Activated naive CD8-positive, alpha-beta T cell treated with anti-CD3 and anti-CD28 coated beads for 36 hours (primary cell): Measurements from ENCODE around the gene PIGO. TPM values are rescaled to one million over a fixed set of nuclear protein-coding genes. Genes with fewer than 3 reads are reported as not detected.
A peak's percentile ranks its signal among the peaks of the same experiment; 100 is the strongest.

Experiments used
- DNase-seq: peaks from one replicate; pipeline ENCODE4 v3.0.0; 2021
- H3K27ac Mint-ChIP-seq: one replicate; pipeline ENCODE4 v1.8.0; 2022; ENCODE audit warnings: mild to moderate bottlenecking, moderate library complexity, mixed read lengths
- H3K27me3 Mint-ChIP-seq: one replicate; pipeline ENCODE4 v1.8.0; 2022; ENCODE audit warnings: mild to moderate bottlenecking, mixed read lengths
- H3K36me3 Mint-ChIP-seq: one replicate; pipeline ENCODE4 v1.8.0; 2021; ENCODE audit warnings: mild to moderate bottlenecking, mixed read lengths
- H3K4me1 Mint-ChIP-seq: one replicate; pipeline ENCODE4 v1.8.0; 2021; ENCODE audit warnings: mixed read lengths
- H3K4me3 Mint-ChIP-seq: one replicate; pipeline ENCODE4 v1.8.0; 2022; ENCODE audit warnings: mild to moderate bottlenecking, moderate library complexity, mixed read lengths
- H3K9me3 Mint-ChIP-seq: one replicate; pipeline ENCODE4 v1.8.0; 2022; ENCODE audit warnings: mixed read lengths
- total RNA-seq, 2 experiments: library from RNA; stranded (reverse); gene quantifications; one replicate each; pipeline ENCODE4 v1.2.3, GENCODE V29; 2021

The PIGO gene
- total RNA-seq, 2 experiments from 2014 or later = 24.3 to 25.4 TPM

DNA sequence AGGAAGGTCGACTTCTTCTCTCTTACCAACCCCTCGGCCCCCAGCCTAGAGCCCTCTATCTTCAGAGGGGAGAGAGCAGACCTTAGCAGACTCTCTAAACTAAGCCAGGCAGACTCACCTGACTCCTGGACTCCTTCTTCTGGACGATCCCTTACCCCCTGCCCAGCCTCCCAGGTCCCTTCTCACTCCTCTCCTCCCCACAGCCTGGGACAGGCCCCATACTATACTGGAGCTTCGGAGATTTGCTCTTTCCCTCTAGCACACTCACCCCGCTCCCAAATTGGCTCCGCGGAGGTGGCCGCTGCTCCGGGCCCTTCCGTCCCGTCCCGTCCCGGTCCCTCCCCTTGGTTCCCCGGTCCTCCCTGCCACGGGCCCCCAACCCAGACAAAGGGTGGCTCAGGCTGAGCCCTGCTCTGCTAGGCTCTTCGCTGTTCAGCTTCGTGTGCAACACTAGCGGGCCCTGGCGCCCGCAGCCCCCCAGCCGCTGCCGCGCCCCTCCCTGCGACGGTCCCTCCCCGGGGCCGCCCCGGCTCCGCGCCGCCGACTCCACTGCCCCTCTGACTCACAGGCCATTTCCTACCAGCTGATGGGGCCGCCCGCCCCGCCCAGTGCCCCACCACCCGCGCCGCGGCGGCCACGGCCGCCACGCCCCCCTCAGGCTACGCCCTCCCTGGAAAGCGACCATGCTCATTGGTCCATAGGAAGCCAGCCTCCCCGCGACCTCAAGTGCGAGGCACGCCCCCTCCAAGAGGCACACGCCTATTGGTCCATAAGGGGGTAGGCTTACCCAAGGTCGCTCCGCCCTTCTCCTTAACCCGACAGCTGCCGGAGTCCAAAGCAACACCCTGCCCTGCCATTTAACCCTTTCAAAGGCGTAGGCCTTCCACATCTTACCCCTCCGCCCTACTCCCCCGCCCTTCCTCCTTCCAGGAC, 14.9 kb upstream of the PIGO start:
- Mint-ChIP-seq H3K4me3 (peak overlapping the region; percentile 66), H3K9me3 (peaks cover 2% of the 10 kb centered on the region), H3K4me1 (peaks cover 38% of the 10 kb centered on the region)

DNA sequence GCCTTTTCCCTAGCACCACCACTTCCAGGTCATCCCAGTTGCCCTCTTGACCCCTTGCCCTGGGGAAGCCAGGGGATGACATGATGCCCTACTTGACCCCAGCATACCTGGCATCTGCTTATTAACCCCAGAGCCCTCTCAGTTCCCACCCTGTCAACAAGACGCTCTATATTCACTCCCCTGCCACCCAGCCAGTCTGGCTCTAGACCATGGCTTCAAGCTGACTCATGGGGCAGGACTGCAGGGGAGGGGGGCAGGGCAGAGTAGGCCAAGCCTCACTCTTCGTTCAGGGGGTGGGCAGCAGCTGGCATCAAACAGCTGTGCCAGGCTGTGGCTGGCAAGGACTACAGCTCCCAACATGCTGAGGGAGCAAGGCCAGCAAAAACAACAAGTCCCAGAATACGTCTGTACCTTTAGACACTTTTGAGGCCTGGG, 14.0 kb upstream of the PIGO start:
- no peak for DNase-seq
- Mint-ChIP-seq H3K27me3 (no peaks in the 10 kb centered on the region), H3K36me3 (no peaks in the 10 kb centered on the region), H3K9me3 (peaks cover 2% of the 10 kb centered on the region), H3K4me1 (peaks cover 35% of the 10 kb centered on the region), H3K27ac (no peak overlapping the region), H3K4me3 (no peak overlapping the region)

More for the DNA sequence above, 14.9 kb upstream of the PIGO start:
- no peaks in the 10 kb centered on the region for H3K27me3 Mint-ChIP-seq
- H3K27ac Mint-ChIP-seq = peak overlapping the region; percentile 67
- DNase-seq = peak; percentile 94
- H3K36me3 Mint-ChIP-seq = no peaks in the 10 kb centered on the region

DNA sequence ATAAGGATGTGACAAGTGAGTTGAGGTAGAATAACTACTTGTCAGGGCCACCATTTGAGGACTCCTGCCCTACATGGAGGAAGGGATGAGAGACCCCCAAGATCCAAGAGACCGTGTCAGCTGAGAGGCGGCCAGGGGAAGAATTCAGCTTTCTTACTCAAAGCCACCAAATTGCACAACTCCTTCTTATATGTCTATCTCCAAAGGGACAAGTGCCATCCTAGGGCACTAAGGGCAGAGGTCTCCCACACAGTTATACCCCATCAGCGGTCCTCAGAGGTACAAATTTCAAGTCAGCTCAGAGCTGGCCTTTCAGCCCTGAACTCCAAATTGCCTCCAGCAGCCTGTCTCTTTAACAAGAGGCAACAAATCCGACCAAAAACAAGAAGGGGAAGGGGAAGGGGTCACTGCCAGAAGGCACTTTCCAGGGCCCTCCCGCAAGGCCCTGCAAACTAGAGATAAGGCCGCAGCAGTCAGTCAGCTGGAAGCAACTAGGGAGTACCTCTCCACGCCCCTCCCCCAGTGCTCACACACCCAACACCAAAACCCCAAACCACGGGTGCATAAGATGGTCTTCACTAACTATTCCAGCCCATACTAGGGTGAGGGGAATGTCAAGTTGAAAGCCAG, 12.7 kb upstream of the PIGO start:
- H3K27me3 Mint-ChIP-seq = no peaks in the 10 kb centered on the region
- no peak overlapping the region for H3K4me3 Mint-ChIP-seq
- peaks cover 2% of the 10 kb centered on the region for H3K9me3 Mint-ChIP-seq
- no peak for DNase-seq
- H3K36me3 Mint-ChIP-seq = no peaks in the 10 kb centered on the region
- H3K27ac Mint-ChIP-seq = no peak overlapping the region
- H3K4me1 Mint-ChIP-seq = peaks cover 23% of the 10 kb centered on the region

DNA sequence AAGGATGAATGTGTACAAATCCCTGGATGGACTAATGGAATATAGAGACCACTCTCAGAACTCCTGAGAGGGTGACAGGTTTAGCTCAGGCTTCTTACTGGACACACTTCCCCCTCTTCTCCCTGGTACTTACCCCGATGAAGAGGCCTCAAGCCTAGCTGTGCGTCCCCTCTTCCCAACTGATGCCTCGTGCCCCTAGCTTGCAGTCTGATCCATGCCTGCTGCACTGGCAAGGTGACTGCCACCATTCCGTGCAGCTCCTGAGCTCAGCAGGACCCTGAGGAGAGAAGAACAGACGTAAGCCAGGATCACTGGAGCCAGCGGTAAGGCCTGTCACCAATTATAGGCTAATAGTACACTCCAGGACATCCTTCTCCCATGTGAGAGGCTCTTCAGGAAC, 12.1 kb upstream of the PIGO start:
- Mint-ChIP-seq H3K27ac (no peak overlapping the region), H3K27me3 (no peaks in the 10 kb centered on the region)
- DNase-seq = no peak

DNA sequence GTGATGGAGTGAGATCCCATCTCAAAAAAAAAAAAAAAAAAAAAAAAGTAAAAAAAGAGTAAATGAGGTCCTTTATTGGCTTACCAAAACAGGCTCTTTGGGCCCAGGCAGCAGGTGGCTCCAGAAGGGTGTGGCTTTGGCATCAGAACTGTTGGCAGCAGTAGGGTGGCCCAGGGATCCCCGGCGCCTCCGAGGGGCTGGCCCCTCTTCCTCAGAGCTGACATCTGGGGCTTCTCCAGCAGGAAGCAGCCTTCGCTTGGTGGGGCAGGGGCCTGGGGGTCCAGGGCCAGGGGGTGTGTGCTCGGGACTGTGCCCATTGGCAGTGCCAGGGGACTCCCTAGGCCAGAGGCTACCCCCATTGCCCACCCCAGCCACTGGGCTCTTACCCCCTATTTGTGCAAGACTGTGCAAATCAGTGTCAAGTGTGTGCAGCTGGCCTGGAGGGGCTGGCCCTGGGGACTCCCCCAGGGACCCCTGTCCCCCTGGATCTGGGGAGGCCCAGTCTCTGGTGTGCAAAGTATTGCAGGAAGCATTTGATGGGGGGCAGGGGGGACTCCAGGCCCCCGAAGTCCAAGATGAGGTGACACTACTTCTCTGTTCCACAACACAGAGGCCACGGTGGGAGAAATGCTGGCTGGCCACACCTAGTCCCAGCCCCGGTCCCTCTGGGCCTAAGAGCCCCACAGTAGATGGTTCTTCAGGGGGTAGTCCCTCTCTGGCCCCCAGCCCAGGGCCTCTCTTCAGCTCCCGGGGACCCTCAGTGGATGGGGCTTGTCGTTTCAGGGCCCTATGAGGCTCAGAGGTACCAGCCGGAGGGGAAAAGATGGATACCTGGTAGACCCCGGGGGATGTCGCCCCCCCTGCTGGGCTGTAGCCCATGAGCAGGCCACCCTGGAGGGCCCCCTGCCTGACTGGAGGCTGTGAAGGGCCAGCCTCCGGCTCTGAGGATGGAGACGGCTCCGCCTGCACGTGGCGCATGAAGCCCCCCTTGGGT, 11.2 kb upstream of the PIGO start:
- H3K27ac Mint-ChIP-seq = no peak overlapping the region
- no peak for DNase-seq
- peaks cover 4% of the 10 kb centered on the region for H3K36me3 Mint-ChIP-seq
- no peak overlapping the region for H3K4me3 Mint-ChIP-seq
- no peaks in the 10 kb centered on the region for H3K27me3 Mint-ChIP-seq
- no peaks in the 10 kb centered on the region for H3K9me3 Mint-ChIP-seq
- H3K4me1 Mint-ChIP-seq = peaks cover 21% of the 10 kb centered on the region

More for the DNA sequence above, 12.1 kb upstream of the PIGO start:
- Mint-ChIP-seq H3K36me3 (no peaks in the 10 kb centered on the region), H3K9me3 (no peaks in the 10 kb centered on the region), H3K4me1 (peaks cover 20% of the 10 kb centered on the region), H3K4me3 (no peak overlapping the region)

DNA sequence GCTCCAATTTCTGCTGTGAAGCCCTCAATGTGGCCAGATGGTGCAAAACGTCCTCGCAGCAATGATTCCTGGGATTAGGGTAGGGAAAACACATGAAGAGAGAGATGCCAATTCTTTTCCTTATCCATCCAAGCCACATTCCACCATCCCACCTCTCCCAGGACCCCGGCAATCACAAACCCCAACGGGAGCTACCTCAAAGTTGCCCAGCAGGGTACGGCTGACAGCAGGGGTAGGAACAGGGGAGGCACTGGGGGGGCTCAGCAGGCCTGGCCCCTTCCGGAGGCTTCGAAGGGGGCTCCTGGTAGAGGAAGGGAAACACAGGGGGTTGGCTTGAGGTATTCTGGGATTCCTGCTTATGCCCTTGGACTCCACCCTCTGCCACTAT, 9.9 kb upstream of the PIGO start:
- peaks cover 17% of the 10 kb centered on the region for H3K36me3 Mint-ChIP-seq
- no peaks in the 10 kb centered on the region for H3K27me3 Mint-ChIP-seq
- no peak overlapping the region for H3K4me3 Mint-ChIP-seq
- H3K9me3 Mint-ChIP-seq = no peaks in the 10 kb centered on the region
- no peak overlapping the region for H3K27ac Mint-ChIP-seq
- no peak for DNase-seq
- peaks cover 18% of the 10 kb centered on the region for H3K4me1 Mint-ChIP-seq

DNA sequence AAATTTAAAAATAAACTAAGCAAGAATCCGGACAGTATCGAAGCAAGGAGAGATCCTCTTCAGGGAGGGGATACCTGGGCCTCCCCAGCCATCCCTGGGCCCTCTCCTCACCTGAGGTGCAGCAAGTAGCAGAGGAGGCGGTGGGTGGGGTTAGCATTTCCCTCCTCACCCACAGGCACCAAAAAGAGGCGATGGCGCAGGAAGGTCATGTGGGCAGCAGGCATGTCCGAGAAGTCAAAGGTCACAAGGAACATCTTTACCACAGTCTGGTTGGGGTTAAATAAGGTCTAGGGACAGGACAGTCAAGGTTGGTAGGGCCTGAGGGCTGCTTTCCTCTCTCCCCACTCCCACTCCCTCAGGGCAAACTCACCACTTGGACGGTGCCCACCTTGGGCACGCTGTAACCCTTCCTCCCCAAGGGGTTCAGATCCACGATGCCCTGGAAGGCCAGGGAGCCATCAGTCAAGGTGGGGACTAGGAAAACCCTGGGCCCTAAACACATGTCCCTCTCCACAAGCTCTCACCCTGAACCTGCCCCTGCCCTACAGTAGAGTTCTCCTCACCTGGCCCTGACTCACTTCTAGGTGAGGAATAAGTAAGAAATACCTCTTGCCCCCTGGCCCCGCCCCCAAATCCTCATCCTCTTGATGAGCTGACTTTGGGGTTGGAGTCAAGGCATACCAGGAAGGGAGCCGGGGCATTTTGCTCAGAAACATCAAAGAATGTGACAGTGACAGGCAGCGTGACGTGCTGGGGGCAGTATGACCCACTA, 9.4 kb upstream of the PIGO start:
- DNase-seq = no peak
- no peak overlapping the region for H3K27ac Mint-ChIP-seq

DNA sequence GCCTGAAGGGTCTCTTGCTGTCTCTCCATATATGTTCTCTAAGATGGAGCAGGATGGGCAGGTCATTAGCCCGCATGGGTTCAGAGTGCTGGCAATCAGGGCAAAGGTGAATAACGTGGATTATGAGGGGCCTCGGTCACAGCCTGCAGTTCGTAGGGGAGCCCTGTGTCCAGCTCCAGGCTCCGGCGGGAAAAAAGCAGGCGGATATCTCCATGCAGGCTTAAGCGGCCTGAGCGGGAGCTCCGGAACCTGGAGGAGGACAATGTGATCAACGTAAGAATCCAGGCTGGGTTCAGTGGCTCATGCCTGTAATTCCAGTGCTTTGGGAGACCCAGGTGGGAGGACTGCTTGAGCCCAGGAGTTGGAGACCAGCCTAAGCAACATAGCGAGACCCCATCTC, 8.7 kb upstream of the PIGO start:
- peaks cover 28% of the 10 kb centered on the region for H3K36me3 Mint-ChIP-seq
- H3K27ac Mint-ChIP-seq = no peak overlapping the region
- H3K4me3 Mint-ChIP-seq = no peak overlapping the region
- DNase-seq = no peak
- no peaks in the 10 kb centered on the region for H3K9me3 Mint-ChIP-seq
- peaks cover 22% of the 10 kb centered on the region for H3K4me1 Mint-ChIP-seq
- no peaks in the 10 kb centered on the region for H3K27me3 Mint-ChIP-seq

More for the DNA sequence above, 9.4 kb upstream of the PIGO start:
- Mint-ChIP-seq H3K4me1 (peaks cover 20% of the 10 kb centered on the region), H3K36me3 (peaks cover 23% of the 10 kb centered on the region), H3K9me3 (no peaks in the 10 kb centered on the region), H3K27me3 (no peaks in the 10 kb centered on the region), H3K4me3 (no peak overlapping the region)

DNA sequence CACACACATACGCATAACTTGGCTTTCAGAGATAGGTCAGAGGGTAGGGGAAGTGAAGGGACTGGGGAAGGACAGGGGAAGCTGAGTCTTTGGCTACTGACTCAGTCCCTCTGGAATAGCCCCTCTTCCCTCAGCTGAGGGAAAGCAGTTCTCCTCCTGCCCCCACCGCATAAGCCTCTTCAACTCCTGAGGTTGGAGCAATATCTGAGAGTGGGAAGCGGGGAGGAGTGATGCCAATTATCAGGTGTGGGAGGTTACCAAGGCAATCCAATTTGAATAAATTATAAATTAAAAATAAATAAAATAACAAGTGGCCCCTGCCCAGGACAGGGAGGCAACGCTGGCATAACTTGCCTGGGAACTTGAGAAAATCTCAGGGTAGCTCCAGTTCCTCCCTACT, 8.2 kb upstream of the PIGO start:
- H3K4me3 Mint-ChIP-seq = no peak overlapping the region
- DNase-seq = no peak
- no peaks in the 10 kb centered on the region for H3K9me3 Mint-ChIP-seq
- H3K27ac Mint-ChIP-seq = no peak overlapping the region
- no peaks in the 10 kb centered on the region for H3K27me3 Mint-ChIP-seq
- H3K4me1 Mint-ChIP-seq = peaks cover 24% of the 10 kb centered on the region
- H3K36me3 Mint-ChIP-seq = peaks cover 28% of the 10 kb centered on the region

DNA sequence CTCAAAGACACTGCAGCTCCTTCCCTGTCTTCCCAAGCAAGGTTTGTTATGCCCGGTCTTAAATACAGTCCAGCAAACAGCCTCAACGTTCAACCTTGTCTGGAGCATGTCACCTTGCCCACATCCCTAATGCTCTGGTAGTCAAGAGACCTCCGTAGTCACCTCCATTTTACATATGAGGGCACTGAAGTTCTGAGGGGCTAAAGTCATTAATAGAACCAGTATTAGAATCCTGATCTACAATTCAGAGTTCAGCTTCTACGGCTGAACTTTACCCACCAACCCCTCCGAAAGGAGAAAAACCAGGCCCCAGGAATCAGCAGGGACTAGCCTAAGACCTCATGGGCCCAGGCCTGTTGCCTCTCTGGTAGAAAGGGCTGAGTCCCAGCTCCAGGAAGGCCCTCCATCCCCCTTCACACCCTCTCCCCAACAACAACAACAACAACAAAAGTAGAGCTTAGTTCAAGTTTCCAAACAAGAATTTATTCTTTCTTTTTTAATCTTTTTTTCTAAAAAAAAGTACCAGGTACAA, 7.3 kb upstream of the PIGO start:
- H3K4me1 Mint-ChIP-seq = peaks cover 27% of the 10 kb centered on the region
- peak overlapping the region; percentile 97 for H3K27ac Mint-ChIP-seq
- H3K27me3 Mint-ChIP-seq = no peaks in the 10 kb centered on the region
- H3K9me3 Mint-ChIP-seq = no peaks in the 10 kb centered on the region
- peak overlapping the region; percentile 97 for H3K4me3 Mint-ChIP-seq
- peaks cover 31% of the 10 kb centered on the region for H3K36me3 Mint-ChIP-seq
- no peak for DNase-seq

DNA sequence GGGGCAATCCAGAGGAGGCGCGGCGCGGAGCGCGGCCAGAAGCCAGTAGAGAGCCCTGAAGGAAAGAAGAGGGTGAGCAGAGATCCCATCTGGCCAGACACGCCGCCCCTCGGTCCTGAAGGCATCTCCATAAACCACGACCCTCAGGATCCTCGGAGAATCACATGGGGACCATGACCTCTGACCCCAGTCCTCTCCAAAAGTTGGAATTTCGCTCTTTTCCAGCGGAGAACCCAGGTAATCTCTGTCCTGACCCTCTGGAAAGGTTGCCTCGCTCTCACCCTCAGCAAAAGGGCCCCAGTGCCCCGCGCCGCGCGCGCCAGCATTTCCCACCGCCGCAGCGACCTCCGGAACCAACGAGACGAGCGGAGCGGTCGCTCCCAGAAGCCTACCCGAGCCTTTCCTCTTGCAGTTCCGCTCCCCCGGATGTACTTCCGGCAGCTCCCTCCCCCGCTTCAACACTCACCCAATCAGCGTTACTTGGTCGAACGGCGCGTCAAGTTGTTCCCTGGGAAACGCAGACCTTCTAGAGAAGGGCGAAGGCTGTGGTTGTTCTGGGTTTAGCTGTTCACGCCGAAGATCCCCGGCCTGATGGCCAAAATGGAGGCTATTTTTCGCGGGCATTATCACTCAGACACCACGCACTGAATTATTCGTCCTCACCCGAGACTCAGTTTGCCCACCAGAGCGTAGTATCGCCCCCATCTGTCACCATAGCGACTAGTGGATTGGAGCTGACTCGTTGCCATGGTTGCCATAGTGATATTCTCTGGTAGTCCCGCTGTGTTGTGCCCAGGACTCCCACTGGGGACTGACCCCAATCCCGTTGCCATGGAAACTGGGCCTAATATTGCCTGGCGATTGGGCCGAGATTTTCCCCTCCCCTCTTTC, 6.6 kb upstream of the PIGO start, which contains the start of gene STOML2:
TSS of gene STOML2 (minus strand) at position 363 of the 891 bp plus-strand sequence. CDS start at position 326, 37 bp downstream.
- H3K4me3 Mint-ChIP-seq = peak within 1 kb of the TSS; percentile 97
- DNase-seq = peak; percentile 89
- H3K27me3 Mint-ChIP-seq = no peaks in the 10 kb centered on the region
- no peaks in the 10 kb centered on the region for H3K9me3 Mint-ChIP-seq
- H3K36me3 Mint-ChIP-seq = peaks cover 31% of the 10 kb centered on the region
- H3K27ac Mint-ChIP-seq = peak within 1 kb of the TSS; percentile 97
- peaks cover 27% of the 10 kb centered on the region for H3K4me1 Mint-ChIP-seq

DNA sequence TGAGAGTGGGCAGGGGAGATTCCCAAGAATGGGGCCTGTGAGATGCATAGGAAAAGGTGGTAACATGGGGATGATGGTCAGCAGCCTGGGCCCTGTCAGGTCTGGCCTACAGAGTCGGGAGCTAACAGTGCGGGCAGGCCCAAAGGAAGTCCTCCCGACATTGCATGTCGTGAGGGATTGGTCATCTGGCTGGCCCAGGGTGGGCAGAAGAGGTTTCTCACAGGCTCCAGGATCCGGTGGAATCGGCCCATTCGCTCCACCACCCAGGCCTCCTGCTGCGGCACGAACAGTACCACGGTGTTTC, 6.0 kb upstream of the PIGO start:
- Mint-ChIP-seq H3K27ac (peak overlapping the region; percentile 97), H3K27me3 (no peaks in the 10 kb centered on the region)

DNA sequence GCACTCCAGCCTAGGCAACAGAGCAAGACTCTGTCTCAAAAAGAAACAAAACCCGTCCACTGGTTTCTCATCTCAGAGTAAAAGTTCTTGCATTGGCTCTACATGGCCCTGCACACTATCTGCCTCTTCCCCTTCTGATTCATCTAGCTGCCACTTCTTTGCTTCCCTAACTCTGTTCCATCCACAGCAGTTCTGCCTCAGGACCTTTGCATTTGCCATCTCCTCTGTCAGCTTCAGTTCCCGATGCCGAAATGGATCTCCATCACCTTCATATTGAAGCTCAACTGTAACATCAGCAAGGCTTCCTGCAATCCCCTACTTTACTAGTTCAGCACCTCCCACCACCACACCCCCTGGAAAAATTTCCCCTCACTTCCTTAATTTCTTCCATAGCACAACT, 1.2 kb upstream of the PIGO start:
- H3K4me1 Mint-ChIP-seq = peaks cover 33% of the 10 kb centered on the region
- H3K27me3 Mint-ChIP-seq = no peaks in the 10 kb centered on the region
- H3K36me3 Mint-ChIP-seq = peaks cover 33% of the 10 kb centered on the region
- H3K27ac Mint-ChIP-seq = no peak overlapping the region
- peak overlapping the region; percentile 6 for H3K4me3 Mint-ChIP-seq
- H3K9me3 Mint-ChIP-seq = no peaks in the 10 kb centered on the region
- DNase-seq = no peak

More for the DNA sequence above, 6.0 kb upstream of the PIGO start:
- Mint-ChIP-seq H3K4me1 (peaks cover 27% of the 10 kb centered on the region), H3K4me3 (peak overlapping the region; percentile 97), H3K9me3 (no peaks in the 10 kb centered on the region), H3K36me3 (peaks cover 31% of the 10 kb centered on the region)
- peak; percentile 18 for DNase-seq
